ENCODE data around the gene GMPR2.
A peak's percentile ranks its signal among the peaks of the same experiment; 100 is the strongest.

The GMPR2 gene

GRCh38 chr14:24207104-24207551 lies 25.6 kb upstream of the GMPR2 start:
- H4K8ac ChIP-seq (ENCODE audit: low read length), result no peak overlapping the region
- over 99% methylated on average over 5 of the region's 5 CpGs for WGBS
- H3K79me1 ChIP-seq (replicated peaks; ENCODE audit: low read length, poor library complexity, severe bottlenecking), result peaks cover 37% of the 10 kb centered on the region
- H3K23ac ChIP-seq (ENCODE audit: low read length in 2 of 2), result no peak overlapping the region
- H2AFZ ChIP-seq (ENCODE audit: low read depth, low read length), result no peak overlapping the region
- no peak overlapping the region for H3K9ac ChIP-seq (ENCODE audit: low read length)
- no peak overlapping the region for H2BK120ac ChIP-seq (ENCODE audit: low read depth, low read length)
- no peak overlapping the region for H3K4ac ChIP-seq (ENCODE audit: low read depth in 1 of 2, low read length in 2 of 2)
- no peak overlapping the region for H3K4me2 ChIP-seq (ENCODE audit: low read length, poor library complexity, severe bottlenecking)
- no peak overlapping the region for H3K18ac ChIP-seq (ENCODE audit: low read depth in 1 of 2, low read length in 2 of 2)
- H3K9me3 ChIP-seq (ENCODE audit: control insufficient read depth, low read length), result no peaks in the 10 kb centered on the region
- H3K14ac ChIP-seq (ENCODE audit: low read length in 2 of 2), result no peak overlapping the region
- H2BK12ac ChIP-seq (ENCODE audit: low read length in 2 of 2), result no peak overlapping the region
- H4K91ac ChIP-seq (ENCODE audit: low read length), result no peak overlapping the region
- no peaks in the 10 kb centered on the region for H3K27me3 ChIP-seq (ENCODE audit: control insufficient read depth in 1 of 2, insufficient read depth in 1 of 2, low read length in 2 of 2)
- H3K4me3 ChIP-seq (ENCODE audit: insufficient read depth in 1 of 2, low read depth in 1 of 2, low read length in 2 of 2), result no peak overlapping the region
- H3K4me1 ChIP-seq (ENCODE audit: control insufficient read depth, insufficient read depth, low read depth, low read length), result peaks cover 3% of the 10 kb centered on the region
- no peak overlapping the region for H2BK5ac ChIP-seq (ENCODE audit: low read depth, low read length, poor library complexity, severe bottlenecking)
- H2BK15ac ChIP-seq (ENCODE audit: low read depth, poor library complexity, severe bottlenecking), result no peak overlapping the region
- no peak for DNase-seq
- no peak overlapping the region for H3K27ac ChIP-seq (ENCODE audit: low read length, poor library complexity, severe bottlenecking)
- H2AK5ac ChIP-seq (ENCODE audit: low read length, severe bottlenecking), result no peak overlapping the region
- peaks cover 45 to 82% of the 10 kb centered on the region in 2 experiments for H3K36me3 ChIP-seq (ENCODE audit: control insufficient read depth in 1 of 2, insufficient read depth in 2 of 2, low read depth in 1 of 2, low read length in 2 of 2)

GRCh38 chr14:24207625-24208024 lies 25.1 kb upstream of the GMPR2 start:
- no peak overlapping the region for H3K9ac ChIP-seq (ENCODE audit: low read length)
- H3K18ac ChIP-seq (ENCODE audit: low read depth in 1 of 2, low read length in 2 of 2), result no peak overlapping the region
- DNase-seq, result no peak
- no peak overlapping the region for H4K8ac ChIP-seq (ENCODE audit: low read length)
- H2AK5ac ChIP-seq (ENCODE audit: low read length, severe bottlenecking), result no peak overlapping the region
- no peak overlapping the region for H3K23ac ChIP-seq (ENCODE audit: low read length in 2 of 2)
- no peak overlapping the region for H3K4me3 ChIP-seq (ENCODE audit: insufficient read depth in 1 of 2, low read depth in 1 of 2, low read length in 2 of 2)
- H2BK120ac ChIP-seq (ENCODE audit: low read depth, low read length), result no peak overlapping the region
- peaks cover 6% of the 10 kb centered on the region for H3K4me1 ChIP-seq (ENCODE audit: control insufficient read depth, insufficient read depth, low read depth, low read length)
- H2BK5ac ChIP-seq (ENCODE audit: low read depth, low read length, poor library complexity, severe bottlenecking), result no peak overlapping the region
- H3K79me1 ChIP-seq (replicated peaks; ENCODE audit: low read length, poor library complexity, severe bottlenecking), result peaks cover 37% of the 10 kb centered on the region
- H3K36me3 ChIP-seq (ENCODE audit: control insufficient read depth in 1 of 2, insufficient read depth in 2 of 2, low read depth in 1 of 2, low read length in 2 of 2), result peaks cover 45 to 81% of the 10 kb centered on the region in 2 experiments
- H3K9me3 ChIP-seq (ENCODE audit: control insufficient read depth, low read length), result no peaks in the 10 kb centered on the region
- H2BK12ac ChIP-seq (ENCODE audit: low read length in 2 of 2), result no peak overlapping the region
- H2AFZ ChIP-seq (ENCODE audit: low read depth, low read length), result no peak overlapping the region
- 100% methylated on average over 2 of the region's 2 CpGs for WGBS
- no peaks in the 10 kb centered on the region for H3K27me3 ChIP-seq (ENCODE audit: control insufficient read depth in 1 of 2, insufficient read depth in 1 of 2, low read length in 2 of 2)
- no peak overlapping the region for H3K4ac ChIP-seq (ENCODE audit: low read depth in 1 of 2, low read length in 2 of 2)
- H2BK15ac ChIP-seq (ENCODE audit: low read depth, poor library complexity, severe bottlenecking), result no peak overlapping the region
- no peak overlapping the region for H4K91ac ChIP-seq (ENCODE audit: low read length)
- H3K27ac ChIP-seq (ENCODE audit: low read length, poor library complexity, severe bottlenecking), result no peak overlapping the region
- no peak overlapping the region for H3K14ac ChIP-seq (ENCODE audit: low read length in 2 of 2)
- no peak overlapping the region for H3K4me2 ChIP-seq (ENCODE audit: low read length, poor library complexity, severe bottlenecking)

GRCh38 chr14:24211311-24211710 lies 21.4 kb upstream of the GMPR2 start:
- Histone ChIP-seq H4K91ac (ENCODE audit: low read length) (no peak overlapping the region), H2BK15ac (ENCODE audit: low read depth, poor library complexity, severe bottlenecking) (no peak overlapping the region), H3K79me1 (replicated peaks; ENCODE audit: low read length, poor library complexity, severe bottlenecking) (peaks cover 29% of the 10 kb centered on the region), H3K4me3 (ENCODE audit: insufficient read depth in 1 of 2, low read depth in 1 of 2, low read length in 2 of 2) (no peak overlapping the region), H2BK120ac (ENCODE audit: low read depth, low read length) (no peak overlapping the region), H3K27ac (ENCODE audit: low read length, poor library complexity, severe bottlenecking) (no peak overlapping the region), H3K9ac (ENCODE audit: low read length) (no peak overlapping the region), H3K14ac (ENCODE audit: low read length in 2 of 2) (no peak overlapping the region), H3K4me1 (ENCODE audit: control insufficient read depth, insufficient read depth, low read depth, low read length) (peaks cover 15% of the 10 kb centered on the region), H3K4ac (ENCODE audit: low read depth in 1 of 2, low read length in 2 of 2) (no peak overlapping the region), H2AFZ (ENCODE audit: low read depth, low read length) (no peak overlapping the region), H2BK5ac (ENCODE audit: low read depth, low read length, poor library complexity, severe bottlenecking) (no peak overlapping the region), H2AK5ac (ENCODE audit: low read length, severe bottlenecking) (no peak overlapping the region), H2BK12ac (ENCODE audit: low read length in 2 of 2) (no peak overlapping the region), H3K4me2 (ENCODE audit: low read length, poor library complexity, severe bottlenecking) (peak overlapping the region; percentile 25), H3K23ac (ENCODE audit: low read length in 2 of 2) (no peak overlapping the region), H4K8ac (ENCODE audit: low read length) (no peak overlapping the region), H3K9me3 (ENCODE audit: control insufficient read depth, low read length) (no peaks in the 10 kb centered on the region), H3K18ac (ENCODE audit: low read depth in 1 of 2, low read length in 2 of 2) (no peak overlapping the region), H3K27me3 (ENCODE audit: control insufficient read depth in 1 of 2, insufficient read depth in 1 of 2, low read length in 2 of 2) (no peaks in the 10 kb centered on the region), H3K36me3 (ENCODE audit: control insufficient read depth in 1 of 2, insufficient read depth in 2 of 2, low read depth in 1 of 2, low read length in 2 of 2) (peaks cover 35 to 63% of the 10 kb centered on the region in 2 experiments)
- WGBS, result 98% methylated on average over 6 of the region's 6 CpGs
- DNase-seq, result no peak

GRCh38 chr14:24212924-24213865 lies 19.5 kb upstream of the GMPR2 start, which contains the start of gene CHMP4A:
Gene CHMP4A, minus strand, starts transcription at chr14:24213488. Its CDS starts 49 bp downstream, at chr14:24213439.
- DNase-seq, result peak; percentile 99
- no peaks in the 10 kb centered on the region for H3K9me3 ChIP-seq (ENCODE audit: control insufficient read depth, low read length)
- no peaks in the 10 kb centered on the region for H3K27me3 ChIP-seq (ENCODE audit: control insufficient read depth in 1 of 2, insufficient read depth in 1 of 2, low read length in 2 of 2)
- WGBS, result under 1% methylated on average over 42 of the region's 53 CpGs
- H3K23ac ChIP-seq (ENCODE audit: low read length in 2 of 2), result peak within 1 kb of the TSS in 1 of 2 experiments; percentile 26
- H2AFZ ChIP-seq (ENCODE audit: low read depth, low read length), result peak within 1 kb of the TSS; percentile 47
- H2BK120ac ChIP-seq (ENCODE audit: low read depth, low read length), result peak within 1 kb of the TSS; percentile 78
- H2BK15ac ChIP-seq (ENCODE audit: low read depth, poor library complexity, severe bottlenecking), result peak within 1 kb of the TSS; percentile 56
- no peak within 1 kb of the TSS for H2BK12ac ChIP-seq (ENCODE audit: low read length in 2 of 2)
- H4K8ac ChIP-seq (ENCODE audit: low read length), result peak within 1 kb of the TSS; percentile 97
- peaks cover 26 to 62% of the 10 kb centered on the region in 2 experiments for H3K36me3 ChIP-seq (ENCODE audit: control insufficient read depth in 1 of 2, insufficient read depth in 2 of 2, low read depth in 1 of 2, low read length in 2 of 2)
- H3K79me1 ChIP-seq (replicated peaks; ENCODE audit: low read length, poor library complexity, severe bottlenecking), result peaks cover 23% of the 10 kb centered on the region
- H3K4me2 ChIP-seq (ENCODE audit: low read length, poor library complexity, severe bottlenecking), result peak within 1 kb of the TSS; percentile 59
- H3K4me3 ChIP-seq (ENCODE audit: insufficient read depth in 1 of 2, low read depth in 1 of 2, low read length in 2 of 2), result peak within 1 kb of the TSS; percentile 86 to 88
- peak within 1 kb of the TSS; percentile 63 for H2AK5ac ChIP-seq (ENCODE audit: low read length, severe bottlenecking)
- H3K18ac ChIP-seq (ENCODE audit: low read depth in 1 of 2, low read length in 2 of 2), result peak within 1 kb of the TSS; percentile 93 to 99
- no peak within 1 kb of the TSS for H3K14ac ChIP-seq (ENCODE audit: low read length in 2 of 2)
- H2BK5ac ChIP-seq (ENCODE audit: low read depth, low read length, poor library complexity, severe bottlenecking), result peak within 1 kb of the TSS; percentile 76
- peak within 1 kb of the TSS; percentile 96 for H3K9ac ChIP-seq (ENCODE audit: low read length)
- H3K4ac ChIP-seq (ENCODE audit: low read depth in 1 of 2, low read length in 2 of 2), result peak within 1 kb of the TSS; percentile 81 to 87
- peak within 1 kb of the TSS; percentile 97 for H3K27ac ChIP-seq (ENCODE audit: low read length, poor library complexity, severe bottlenecking)
- H4K91ac ChIP-seq (ENCODE audit: low read length), result peak within 1 kb of the TSS; percentile 95
- peaks cover 15% of the 10 kb centered on the region for H3K4me1 ChIP-seq (ENCODE audit: control insufficient read depth, insufficient read depth, low read depth, low read length)

All from mesenchymal stem cell (in vitro differentiated cells and primary cell).